NCI-H128 (cell line): ENCODE measurements around the gene IFITM10.

Experiments
- DNase-seq: peaks from one replicate; lab custom pipeline; 2025; ENCODE audit not compliant: unreplicated experiment; lab: John Stamatoyannopoulos, UW

Gene IFITM10

GRCh38 chr11:1727096-1727690 lies 23.2 kb downstream of the IFITM10 start:
- DNase-seq, result no peak

DNA sequence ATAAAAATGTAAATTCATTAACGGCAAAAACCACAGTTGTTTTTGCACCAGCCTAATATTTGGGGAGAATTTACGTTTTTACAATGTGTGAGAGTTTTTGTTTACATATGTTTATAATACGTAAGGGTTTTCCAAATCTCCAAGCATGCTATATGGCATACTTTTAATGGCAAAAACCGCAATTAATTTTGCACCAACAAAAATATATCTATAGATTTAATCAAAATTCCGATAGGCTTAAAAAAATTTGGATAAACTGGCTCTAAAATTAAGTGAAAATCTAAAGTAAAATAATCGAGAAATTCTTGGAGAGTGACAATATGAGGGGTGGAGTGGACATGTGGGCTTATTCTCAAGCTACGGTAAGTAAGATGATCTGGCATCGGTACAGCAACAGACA lies 30.6 kb downstream of the IFITM10 start:
- no peak for DNase-seq

- no peak for DNase-seq
These were observed 32.1 kb downstream of the IFITM10 start for GRCh38 chr11:1718326-1718725.

GRCh38 chr11:1717745-1718144 lies 32.6 kb downstream of the IFITM10 start:
- no peak for DNase-seq

DNA sequence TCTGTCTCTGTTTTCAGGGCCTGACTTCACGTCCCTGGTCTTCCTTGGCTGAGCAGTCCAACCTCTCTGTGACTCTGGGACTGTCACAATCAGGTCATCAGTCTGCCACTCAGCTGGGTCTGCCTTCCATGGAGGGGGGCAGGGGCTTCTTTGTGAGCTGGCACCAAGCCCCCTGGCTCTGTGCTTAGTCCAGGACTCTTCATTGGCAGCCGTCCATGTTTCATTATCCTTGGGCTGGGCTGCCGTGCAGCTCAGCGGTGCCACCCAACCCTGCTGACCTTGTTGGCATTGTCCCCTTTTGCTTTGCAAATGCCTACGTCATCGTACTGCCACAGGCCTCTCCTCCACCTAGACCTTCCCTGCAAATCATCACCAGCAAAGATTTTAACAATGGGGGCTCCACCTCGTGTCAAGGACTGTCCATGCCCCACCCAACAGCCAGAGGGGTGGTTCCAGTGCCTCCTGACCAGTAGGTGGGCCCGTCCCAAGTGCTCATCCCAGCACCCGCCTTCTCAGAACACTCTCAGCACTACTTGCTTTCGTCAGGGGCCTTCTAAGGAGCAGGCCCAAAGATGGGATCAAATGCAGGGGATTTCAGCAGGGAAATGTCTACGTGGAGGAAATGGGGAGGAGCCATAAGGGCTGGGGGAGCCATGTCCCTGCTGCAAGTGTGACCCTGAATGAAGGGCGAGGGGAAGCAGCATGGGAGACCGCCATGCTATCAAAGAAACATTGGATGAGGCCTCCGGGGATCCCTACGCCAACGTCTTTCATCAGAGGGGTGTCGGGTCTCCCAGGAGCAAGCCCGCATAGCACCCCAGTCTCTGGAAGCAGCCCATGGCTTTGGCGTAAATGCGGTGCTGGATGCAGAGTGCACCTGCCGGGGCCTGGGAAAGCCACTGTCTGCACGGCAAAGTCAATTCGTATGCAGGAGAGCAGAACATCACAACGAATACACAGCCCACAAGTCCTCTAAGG lies 35.2 kb downstream of the IFITM10 start:
- no peak for DNase-seq

GRCh38 chr11:1708716-1709115 lies 41.7 kb downstream of the IFITM10 start:
- no peak for DNase-seq

DNA sequence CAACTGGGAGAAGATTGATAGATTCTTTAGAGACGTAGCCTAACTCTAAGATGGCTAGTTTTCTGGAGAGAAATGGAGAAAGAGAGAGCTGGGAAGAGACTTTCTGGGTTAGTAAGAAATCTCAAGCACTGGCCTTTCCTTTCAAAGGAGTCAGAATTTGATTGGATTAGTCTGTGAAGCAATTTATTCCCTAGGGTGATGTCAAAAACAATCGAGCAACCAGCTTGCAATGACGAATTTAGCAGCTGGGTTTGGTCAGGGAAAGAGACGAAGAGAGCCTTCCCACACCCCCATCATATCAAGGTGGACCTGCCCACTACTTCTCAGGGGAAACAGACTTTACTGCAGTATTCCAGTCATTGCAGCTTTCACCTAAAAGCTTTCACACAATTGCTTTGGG lies 42.6 kb downstream of the IFITM10 start:
- no peak for DNase-seq

DNA sequence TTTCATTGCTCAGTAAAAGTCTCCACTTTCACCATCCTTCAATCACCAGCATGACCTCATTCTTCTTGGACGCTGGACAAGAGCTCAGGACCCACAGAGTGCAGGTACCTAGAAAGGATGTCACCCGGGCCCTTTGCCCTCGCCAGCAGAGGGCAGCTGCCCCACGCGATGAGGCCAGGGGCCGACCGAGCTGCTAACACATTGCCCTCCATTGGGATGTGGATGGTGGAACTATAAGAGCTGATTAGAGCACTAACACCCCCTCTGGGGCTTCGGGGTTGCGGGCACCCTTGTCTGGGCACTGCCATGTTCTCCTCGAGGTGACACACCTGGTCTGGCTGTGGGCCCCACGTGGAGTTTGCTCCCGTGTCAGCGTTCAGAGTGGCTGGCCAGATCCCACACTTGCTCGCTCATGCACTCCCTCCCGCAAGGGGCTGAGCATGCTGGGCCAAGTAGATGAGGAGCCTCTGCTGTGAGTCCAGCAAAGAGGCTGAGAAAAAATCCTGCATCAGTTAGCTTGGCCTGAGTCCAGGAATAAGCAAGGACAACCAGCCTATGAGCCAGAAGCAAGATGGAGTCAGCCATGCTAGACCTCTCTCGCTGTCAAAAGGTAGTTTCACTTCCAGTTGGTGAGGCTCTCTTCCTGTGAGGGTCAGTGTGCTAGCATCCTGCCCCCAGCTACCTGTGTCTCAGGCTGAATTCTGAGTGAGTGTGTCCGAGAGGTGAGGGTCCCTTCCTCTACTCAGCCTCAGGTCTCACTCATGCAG lies 43.6 kb downstream of the IFITM10 start:
- DNase-seq, result no peak

DNA sequence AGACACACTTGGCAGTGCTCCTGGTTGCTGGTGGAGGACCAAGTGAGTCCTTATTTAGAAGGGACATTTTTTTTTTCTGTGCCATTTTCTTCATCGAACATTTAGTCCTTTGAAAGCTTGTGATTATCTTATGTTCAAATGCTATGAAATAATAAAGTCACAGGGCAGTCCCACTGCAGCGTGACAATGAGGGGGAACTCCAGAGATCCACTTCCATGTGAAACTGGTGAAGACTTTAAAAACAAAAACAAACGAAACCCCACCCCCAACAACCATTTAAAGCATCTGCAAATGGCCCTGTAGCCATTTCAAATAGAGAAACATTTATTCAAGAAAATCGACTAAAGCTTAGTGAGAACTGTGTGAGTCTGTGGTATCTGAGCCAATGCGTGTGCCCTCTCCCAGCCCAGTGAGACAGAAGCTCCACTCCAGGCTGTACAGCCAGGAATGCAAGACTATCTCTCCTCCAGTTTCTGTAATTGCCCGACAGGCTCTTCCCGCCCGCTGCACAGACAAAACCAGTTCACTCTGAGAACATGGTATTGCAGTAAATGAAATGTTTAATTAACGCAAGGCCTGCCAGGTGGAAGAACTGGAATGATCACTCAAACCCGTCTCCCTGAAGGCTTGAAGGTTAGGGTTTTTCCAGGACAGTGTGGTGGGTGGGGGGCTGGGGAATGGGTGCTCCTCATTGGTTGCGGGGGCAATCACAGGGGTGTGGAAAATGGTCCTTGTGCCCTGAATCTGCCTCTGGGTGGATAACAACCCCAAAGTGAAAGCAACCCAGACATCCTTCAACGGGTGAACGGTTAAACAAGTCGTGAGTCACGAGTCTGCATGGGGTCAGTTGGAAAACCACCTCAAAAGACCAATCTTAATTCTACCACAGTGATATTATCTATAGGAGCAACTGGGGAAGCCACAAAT lies 45.0 kb downstream of the IFITM10 start:
- DNase-seq, result no peak

GRCh38 chr11:1703146-1703545 lies 47.2 kb downstream of the IFITM10 start:
- no peak for DNase-seq

GRCh38 chr11:1702506-1702905 lies 47.9 kb downstream of the IFITM10 start:
- DNase-seq, result no peak

DNA sequence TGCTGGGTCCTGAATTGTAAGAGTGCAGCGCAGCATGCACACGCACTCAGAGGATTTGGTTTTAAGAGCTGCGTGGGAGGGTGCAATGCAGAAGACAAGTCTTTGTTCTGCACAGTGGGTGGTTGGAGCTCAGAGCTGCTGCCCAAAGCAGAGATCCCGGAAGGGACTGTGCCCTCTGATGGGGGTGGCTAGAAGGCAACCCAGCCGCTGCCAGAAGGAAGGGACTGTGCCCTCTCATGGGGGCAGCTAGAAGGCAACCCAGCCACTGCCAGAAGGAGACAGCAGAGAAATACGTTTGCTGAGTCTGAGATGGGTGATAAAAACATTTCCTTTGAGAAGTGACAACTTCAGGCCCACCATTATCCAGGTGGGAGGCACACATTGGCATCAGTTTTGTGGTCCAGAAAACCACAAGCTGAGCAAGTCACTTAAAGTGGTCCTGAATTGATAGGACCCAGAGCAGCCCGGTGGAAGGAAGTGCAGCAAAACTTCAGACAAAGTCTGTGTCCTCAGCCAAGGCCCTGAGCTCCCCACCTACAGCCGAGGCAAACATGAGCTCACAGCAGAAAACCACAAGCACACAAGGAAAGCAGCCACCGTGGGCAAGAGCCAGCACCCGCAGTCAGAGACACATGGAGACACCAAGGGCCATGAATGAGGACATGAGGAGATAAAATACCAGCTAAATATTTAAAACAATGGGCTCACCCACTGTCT lies 49.1 kb downstream of the IFITM10 start:
- DNase-seq, result no peak

DNA sequence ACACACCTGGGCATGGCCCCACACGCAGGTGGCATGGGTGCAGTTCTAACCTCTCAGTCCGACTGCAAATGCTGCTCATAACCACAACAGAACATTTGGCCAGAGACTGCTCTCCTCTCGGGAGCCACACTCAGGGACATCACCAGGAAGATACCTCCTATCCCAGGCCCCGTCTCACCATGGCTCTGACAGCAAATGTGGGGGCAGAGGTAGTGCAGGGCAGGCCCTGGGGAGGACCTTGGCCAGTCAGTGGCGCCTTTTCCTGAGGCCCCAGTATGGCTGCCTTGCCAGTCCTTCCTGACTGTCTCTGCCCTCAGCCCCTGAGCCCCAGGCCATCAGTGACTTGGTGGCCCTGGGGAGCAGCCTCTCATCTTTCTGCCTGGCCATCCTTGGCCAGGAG lies 50.6 kb downstream of the IFITM10 start:
- DNase-seq, result no peak

DNA sequence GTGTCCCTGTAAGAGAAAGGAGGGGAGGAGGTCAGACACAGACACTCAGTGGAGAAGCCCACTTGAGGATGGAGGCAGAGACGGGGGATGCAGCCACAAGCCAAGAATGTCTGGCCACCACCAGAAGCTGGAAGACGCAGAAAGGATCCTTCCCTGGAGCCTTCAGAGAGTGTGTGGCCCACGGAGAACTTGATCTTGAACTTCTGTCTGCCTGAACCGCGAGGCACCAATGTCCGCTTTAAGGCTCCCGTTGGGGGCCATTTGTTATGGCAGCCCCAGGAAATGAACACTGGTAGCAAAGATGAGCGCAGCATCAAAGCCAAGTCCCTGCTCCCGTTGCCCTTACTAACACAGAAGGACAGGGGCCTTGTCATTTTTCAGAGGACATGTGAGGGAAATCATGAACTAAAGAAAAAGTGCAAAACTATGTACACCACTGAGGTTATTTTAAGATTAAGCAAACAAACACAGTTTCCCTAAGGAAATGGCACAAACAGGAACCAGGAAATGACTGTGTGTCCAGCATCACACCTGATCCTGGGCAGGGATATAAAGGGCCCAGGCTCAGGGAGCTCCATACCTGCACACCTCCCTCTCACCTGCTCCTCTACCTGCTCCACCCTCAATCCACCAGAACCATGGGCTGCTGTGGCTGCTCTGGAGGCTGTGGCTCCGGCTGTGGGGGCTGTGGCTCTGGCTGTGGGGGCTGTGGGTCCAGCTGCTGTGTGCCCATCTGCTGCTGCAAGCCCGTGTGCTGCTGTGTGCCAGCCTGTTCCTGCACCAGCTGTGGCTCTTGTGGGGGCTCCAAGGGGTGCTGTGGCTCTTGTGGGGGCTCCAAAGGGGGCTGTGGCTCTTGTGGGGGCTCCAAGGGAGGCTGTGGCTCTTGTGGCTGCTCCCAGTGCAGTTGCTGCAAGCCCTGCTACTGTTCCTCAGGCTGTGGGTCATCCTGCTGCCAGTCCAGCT lies 53.5 kb downstream of the IFITM10 start, which contains the start of gene KRTAP5-6:
Gene KRTAP5-6, plus strand, starts transcription at position 588 of the 963 bp plus-strand sequence. Its CDS starts 51 bp downstream, at position 639.
- no peak for DNase-seq

DNA sequence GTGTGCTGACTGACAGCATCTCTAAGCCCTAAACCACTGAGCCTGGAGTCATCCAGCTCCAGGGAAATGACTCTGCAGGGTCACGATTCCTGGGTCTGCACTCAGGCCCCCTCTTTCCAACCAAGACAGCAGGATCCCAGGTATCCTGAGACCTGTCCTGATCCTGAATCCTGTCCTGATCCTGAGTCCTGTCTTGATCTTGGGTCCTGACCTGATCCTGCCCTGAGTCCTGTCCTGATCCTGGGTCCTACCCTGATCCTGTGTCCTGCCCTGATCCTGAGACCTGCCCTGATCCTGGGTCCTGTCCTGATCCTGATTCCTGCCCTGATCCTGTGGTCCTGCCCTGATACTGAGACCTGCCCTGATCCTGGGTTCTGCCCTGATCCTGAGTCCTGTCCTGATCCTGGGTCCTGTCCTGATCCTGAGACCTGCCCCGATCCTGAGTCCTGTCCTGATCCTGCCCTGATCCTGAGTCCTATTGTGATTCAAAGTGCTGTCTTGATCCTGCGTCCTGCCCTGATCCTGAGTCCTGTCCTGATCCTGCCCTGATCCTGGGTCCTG lies 54.8 kb downstream of the IFITM10 start:
- no peak for DNase-seq

GRCh38 chr11:1694846-1695547 lies 55.4 kb downstream of the IFITM10 start:
- DNase-seq, result no peak

GRCh38 chr11:1694064-1694845 lies 56.1 kb downstream of the IFITM10 start:
- DNase-seq, result peak; percentile 31
